Measurements from ENCODE around the gene ASAP3.
"Not testable (repeated sequence)": the region's sequence is repeated elsewhere in the genome, so short reads cannot be mapped to it uniquely, and the experiment has no call there.

Gene ASAP3

GRCh38 chr1:23394181-23394580 lies 89.8 kb downstream of the ASAP3 start:
- peak; percentile 93 for DNase-seq

GRCh38 chr1:23393706-23394105 lies 90.3 kb downstream of the ASAP3 start:
- DNase-seq, result peak; percentile 76

GRCh38 chr1:23392125-23392855 lies 91.7 kb downstream of the ASAP3 start:
- no peak for DNase-seq

GRCh38 chr1:23389837-23390321 lies 94.1 kb downstream of the ASAP3 start:
- DNase-seq, result no peak

- DNase-seq, result no peak
These were observed 96.5 kb downstream of the ASAP3 start for GRCh38 chr1:23387494-23387893.

- DNase-seq, result no peak
These were observed 98.8 kb downstream of the ASAP3 start for GRCh38 chr1:23385119-23385621.

- DNase-seq, result peak; percentile 41
These were observed 99.5 kb downstream of the ASAP3 start for GRCh38 chr1:23384312-23385058.

- DNase-seq, result no peak
These were observed 100.2 kb downstream of the ASAP3 start for GRCh38 chr1:23383577-23384311.

GRCh38 chr1:23381233-23381885 lies 102.6 kb downstream of the ASAP3 start:
- DNase-seq, result no peak

GRCh38 chr1:23380719-23381118 lies 103.3 kb downstream of the ASAP3 start:
- DNase-seq, result no peak

- not testable (repeated sequence) for DNase-seq
These were observed 103.7 kb downstream of the ASAP3 start for GRCh38 chr1:23380236-23380635.
